Right lobe of liver (tissue), 6 donors: ENCODE data around the gene ZER1. TPM values are rescaled to one million over a fixed set of nuclear protein-coding genes. Genes with fewer than 3 reads are reported as not detected.
"Not testable (repeated sequence)": the region's sequence is repeated elsewhere in the genome, so short reads cannot be mapped to it uniquely, and the experiment has no call there.

Experiments
- ATAC-seq, 4 donors: fragments of 200-7000 bp; cut with Tn5 transposase; one replicate each; pipeline ENCODE4 v1.9.1; 2020; ENCODE audit warnings: mild to moderate bottlenecking in 4 of 4, moderate library complexity in 4 of 4
- DNase-seq, 3 donors: peaks; one replicate each; pipeline ENCODE4 v3.0.0-alpha.2; 2020
- H3K27ac ChIP-seq, 3 donors: fragments of 200-600 bp; one replicate each; pipeline ENCODE4 v1.8.0; 2022
- H3K27me3 ChIP-seq, 2 donors: fragments of 200-600 bp; one replicate each; pipeline ENCODE4 v1.8.0; 2022
- H3K36me3 ChIP-seq, 4 donors: fragments of 200-600 bp; sonication (generic) in 1 of 4; one replicate each; pipeline versions ENCODE4 v1.5.1 to v1.8.0; 2017 to 2022; ENCODE audit warnings: control low read depth in 1 of 4
- H3K4me1 ChIP-seq, 4 donors: fragments of 200-600 bp; sonication (generic) in 1 of 4; one replicate each; pipeline versions ENCODE4 v1.5.1 to v1.8.0; 2017 to 2022; ENCODE audit warnings: control low read depth in 1 of 4
- H3K4me3 ChIP-seq, 3 donors: fragments of 200-600 bp; one replicate each; pipeline ENCODE4 v1.8.0; 2022
- H3K9me3 ChIP-seq, 4 donors: fragments of 200-600 bp; sonication (generic) in 1 of 4; one replicate each; pipeline versions ENCODE4 v1.5.1 to v1.8.0; 2017 to 2022; ENCODE audit warnings: control low read depth in 1 of 4
- CTCF ChIP-seq, 4 donors: fragments of 200-600 bp in 3 of 4; fragments of 450-650 bp in 1 of 4; IDR thresholded peaks; one replicate each; pipeline versions ENCODE4 v1.5.1 to v1.8.0; 2016 to 2022; ENCODE audit warnings: antibody characterized with exemption in 4 of 4, mild to moderate bottlenecking in 2 of 4
- POLR2A ChIP-seq: fragments of 450-650 bp; IDR thresholded peaks from one replicate; pipeline ENCODE4 v1.6.1; 2017; ENCODE audit warnings: antibody characterized with exemption, mild to moderate bottlenecking
- WGBS: methylation state at CpG from one replicate; pipeline ENCODE4 v1.1.6; 2018; ENCODE audit warnings: low coverage, low lambda C conversion rate; ENCODE audit not compliant: insufficient coverage; ENCODE audit errors: missing lambda C conversion rate; 5-methylcytosine and 5-hydroxymethylcytosine counted together
- intact Hi-C, 2 donors: fragments of 100-400 bp; cut with DNase I; formaldehyde crosslinking; loops; one replicate each; pipeline versions ENCODE4 v1.11.2 to v1.14.1; 2022
- total RNA-seq, 6 experiments: library from RNA; depleted of rRNA in 2 of 6; stranded (reverse); fragments of >200 nt in 2 of 6; fragmentation: NEBNext Ultra II Directional in 3 of 6; extraction: Animal tissue kit (Norgen Biotek cat#: 25700) in 3 of 6; gene quantifications; one replicate each; pipeline versions ENCODE4 v1.1.0 to v1.2.4, GENCODE V29; 2016 to 2023
- donor health status: DM: no; HTN: yes; CAD: no.
- donor health status: DM: no; HTN: no; CAD: no.
- donor health status: DM: no; HTN: no; CAD: no.
- donor health status: DM: no; HTN: yes; CAD: no.
- donor health status: DM: no; HTN: yes; CAD: no.

Gene ZER1
- total RNA-seq, 6 experiments from 2014 or later, result 13.4 to 21.8 (median 16.0) TPM

GRCh38 chr9:128702445-128702948 lies 69.2 kb downstream of the ZER1 start, which contains the start of gene PKN3:
Gene PKN3, plus strand, starts transcription at chr9:128702503. Its CDS starts 413 bp downstream, at chr9:128702916.
- no CpG with 5 or more reads among the region's 65 CpGs for WGBS
- Histone ChIP-seq H3K4me3 (peak within 1 kb of the TSS; percentile 53 to 86 (median 73)), H3K4me1 (no peaks in the 10 kb centered on the region), H3K9me3 (no peaks in the 10 kb centered on the region), H3K27me3 (no peaks in the 10 kb centered on the region), H3K27ac (peak within 1 kb of the TSS; percentile 45 to 60 (median 60)), H3K36me3 (no peaks in the 10 kb centered on the region)
- intact Hi-C loops, result no loop called here
- peak; percentile 89 to 90 (median 90) for DNase-seq
- ATAC-seq, result peak; percentile 84 to 95 (median 91)
- TF ChIP-seq CTCF (IDR thresholded peaks at IDR 0.05), result peak; percentile 82 to 92 (median 88)
- peak; percentile 23 for TF ChIP-seq POLR2A

- peaks cover 0 to 3% (median 0%) of the 10 kb centered on the region in 4 donors for H3K36me3 ChIP-seq
These were observed 70.4 kb downstream of the ZER1 start for GRCh38 chr9:128701227-128701854.

GRCh38 chr9:128699096-128699795 lies 72.5 kb downstream of the ZER1 start:
- H3K9me3 ChIP-seq, H3K27ac ChIP-seq, intact Hi-C loops, H3K4me3 ChIP-seq, ATAC-seq, H3K4me1 ChIP-seq, H3K27me3 ChIP-seq: not testable (repeated sequence)
- peaks cover 0 to 16% (median 10%) of the 10 kb centered on the region in 4 donors for H3K36me3 ChIP-seq
- WGBS, result 96% methylated on average over 22 of the region's 30 CpGs
- peak in 1 of 3 donors; percentile 33 for DNase-seq

More at GRCh38 chr9:128701227-128701854, 70.4 kb downstream of the ZER1 start:
- no peaks in the 10 kb centered on the region for H3K9me3 ChIP-seq
- no peaks in the 10 kb centered on the region for H3K27me3 ChIP-seq
- TF ChIP-seq POLR2A (no peak), CTCF (IDR thresholded peaks at IDR 0.05) (no peak)
- ATAC-seq, result no peak
- no peak overlapping the region for H3K4me3 ChIP-seq
- H3K4me1 ChIP-seq, result no peaks in the 10 kb centered on the region
- peak in 2 of 3 donors; percentile 31 to 41 for DNase-seq
- no peak overlapping the region for H3K27ac ChIP-seq
- intact Hi-C loops, result no loop called here
- WGBS, result 65% methylated on average over 9 of the region's 10 CpGs

- DNase-seq (peak in 1 of 3 donors; percentile 1), ATAC-seq (no peak)
- no peaks in the 10 kb centered on the region for H3K4me1 ChIP-seq
- H3K36me3 ChIP-seq, result peaks cover 0 to 37% (median 28%) of the 10 kb centered on the region in 4 donors
- H3K27me3 ChIP-seq, result no peaks in the 10 kb centered on the region
- TF ChIP-seq POLR2A (no peak), CTCF (IDR thresholded peaks at IDR 0.05) (no peak)
- no peak overlapping the region for H3K27ac ChIP-seq
- no peak overlapping the region for H3K4me3 ChIP-seq
- intact Hi-C loops, result no loop called here
- H3K9me3 ChIP-seq, result no peaks in the 10 kb centered on the region
- 76% methylated on average over 8 of the region's 8 CpGs for WGBS
These were observed 74.6 kb downstream of the ZER1 start for GRCh38 chr9:128696923-128697707.
